Measurements from ENCODE around the gene UBR2.
"Not testable (repeated sequence)": the region's sequence is repeated elsewhere in the genome, so short reads cannot be mapped to it uniquely, and the experiment has no call there.

UBR2 gene

DNA sequence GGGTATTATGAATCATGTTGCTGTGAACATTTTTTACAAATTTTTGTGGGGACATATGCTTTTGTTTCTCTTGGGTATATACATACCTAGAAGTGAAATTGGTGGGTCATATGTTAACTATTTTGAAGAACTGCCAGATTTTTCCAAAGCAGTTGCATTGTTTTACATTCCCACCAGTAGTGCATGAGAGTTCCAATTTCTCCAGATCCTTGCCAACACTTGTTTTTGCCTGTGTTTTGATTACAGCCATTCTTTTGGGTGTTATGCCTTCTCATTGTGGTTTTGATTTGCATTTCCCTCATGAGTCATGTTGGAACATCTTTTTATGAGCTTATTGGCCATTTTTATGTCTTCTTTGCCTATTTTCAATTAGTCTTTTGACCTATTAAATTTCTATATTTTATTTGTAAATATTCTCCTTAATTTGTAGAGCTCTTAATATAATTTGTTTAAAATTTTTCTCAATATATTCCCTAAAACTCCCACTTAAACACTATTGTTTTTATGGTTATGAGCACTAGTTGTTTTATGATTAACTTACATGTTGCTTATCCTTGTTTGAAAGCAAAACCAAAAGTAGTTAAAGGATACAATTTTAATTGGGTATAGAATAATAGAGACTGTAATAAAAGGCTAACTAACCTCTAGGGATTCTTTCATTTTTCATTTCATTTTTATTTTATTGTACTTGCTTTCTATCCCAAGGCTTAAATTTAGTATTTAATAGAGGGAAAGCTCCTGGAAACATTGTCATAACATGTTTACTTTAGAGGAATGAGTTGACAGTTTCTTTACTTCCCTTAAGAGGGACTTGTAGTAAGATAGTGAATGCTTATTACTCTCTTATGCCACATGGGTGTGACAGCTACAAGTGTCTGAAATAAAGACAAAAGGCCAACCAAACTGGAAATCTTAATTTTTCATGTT, 5.5 kb downstream of the UBR2 start:
- no peaks in the 10 kb centered on the region for H3K9me3 Mint-ChIP-seq
- peak overlapping the region; percentile 93 for H3K27ac Mint-ChIP-seq
- peaks cover 66% of the 10 kb centered on the region for H3K4me1 Mint-ChIP-seq
- H3K27me3 Mint-ChIP-seq, result no peaks in the 10 kb centered on the region
- peak overlapping the region; percentile 76 for H3K4me3 Mint-ChIP-seq
- H3K36me3 Mint-ChIP-seq, result peaks cover 16% of the 10 kb centered on the region

DNA sequence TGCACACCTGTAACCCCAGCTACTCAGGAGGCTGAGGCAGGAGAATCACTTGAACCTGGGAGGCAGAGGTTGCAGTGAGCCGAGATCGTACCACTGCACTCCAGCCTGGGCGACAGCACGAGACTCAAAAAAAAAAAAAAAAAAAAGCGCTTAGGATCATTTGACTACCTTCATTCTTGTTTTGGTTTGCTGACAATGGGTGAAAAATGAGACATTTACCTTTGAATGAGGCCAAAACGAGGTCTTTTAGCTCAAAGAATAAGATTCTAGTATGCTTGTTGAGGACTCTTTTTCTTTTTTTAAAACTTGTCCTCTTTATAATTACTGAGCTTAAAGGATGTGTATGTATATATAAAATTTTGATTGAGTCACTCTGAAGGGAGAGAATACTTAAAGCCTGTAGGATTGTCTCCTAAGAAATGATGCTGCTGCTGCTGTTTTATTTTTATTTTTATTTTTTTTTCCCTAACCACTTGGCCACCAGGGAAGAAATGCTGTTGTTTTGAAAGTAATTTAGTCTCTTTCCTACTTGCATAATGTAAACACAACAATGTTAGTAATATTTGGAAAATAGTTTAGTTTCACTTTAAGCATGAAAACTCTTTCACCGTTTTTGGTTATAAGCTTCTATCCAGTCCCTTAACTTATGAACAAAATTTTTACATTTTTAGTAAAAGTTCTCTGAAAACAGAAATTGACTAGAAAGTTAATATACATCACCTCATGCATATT, 7.9 kb downstream of the UBR2 start:
- H3K27me3 Mint-ChIP-seq, result no peaks in the 10 kb centered on the region
- peak overlapping the region; percentile 44 for H3K4me3 Mint-ChIP-seq
- H3K36me3 Mint-ChIP-seq, result peaks cover 12% of the 10 kb centered on the region
- peak overlapping the region; percentile 80 for H3K27ac Mint-ChIP-seq
- peaks cover 65% of the 10 kb centered on the region for H3K4me1 Mint-ChIP-seq
- H3K9me3 Mint-ChIP-seq, result no peaks in the 10 kb centered on the region

DNA sequence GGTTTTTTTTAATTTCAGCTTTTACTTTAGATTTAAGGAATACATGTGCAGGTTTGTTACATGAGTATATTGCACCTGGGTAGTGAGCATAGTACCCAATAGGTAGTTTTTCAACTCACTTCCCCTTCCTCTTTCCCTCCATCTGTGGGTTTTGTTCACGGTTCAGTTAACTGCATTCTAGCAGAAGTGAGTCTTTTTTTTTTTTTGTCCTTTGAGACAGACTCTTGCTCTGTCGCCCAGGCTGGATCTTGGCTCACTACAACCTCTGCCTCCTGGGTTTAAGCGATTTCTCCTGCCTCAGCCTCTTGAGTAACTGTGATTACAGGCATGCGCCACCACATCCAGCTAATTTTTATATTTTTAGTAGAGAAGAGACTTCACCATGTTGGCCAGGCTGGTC, 8.7 kb downstream of the UBR2 start:
- H3K9me3 Mint-ChIP-seq, result no peaks in the 10 kb centered on the region
- peaks cover 9% of the 10 kb centered on the region for H3K36me3 Mint-ChIP-seq
- H3K4me3 Mint-ChIP-seq, result peak overlapping the region; percentile 58
- H3K27ac Mint-ChIP-seq, result peak overlapping the region; percentile 83
- no peaks in the 10 kb centered on the region for H3K27me3 Mint-ChIP-seq
- H3K4me1 Mint-ChIP-seq, result peaks cover 64% of the 10 kb centered on the region

DNA sequence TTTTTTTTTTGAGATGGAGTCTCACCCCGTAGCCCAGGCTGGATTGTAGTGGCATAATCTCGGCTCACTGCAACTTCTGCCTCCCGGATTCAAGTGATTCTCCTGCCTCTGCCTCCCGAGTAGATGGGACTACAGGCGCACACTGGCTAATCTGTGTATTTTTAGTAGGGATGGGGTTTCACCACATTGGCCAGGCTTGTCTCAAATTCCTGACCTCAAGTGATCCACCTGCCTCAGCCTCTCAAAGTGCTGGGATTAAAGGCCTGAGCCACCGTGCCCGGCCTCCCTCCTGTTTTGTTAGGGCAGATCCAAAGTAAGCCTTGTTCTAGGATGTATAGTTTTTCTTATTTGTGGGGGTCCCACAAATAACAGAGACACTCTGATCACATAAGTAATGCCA, 12.7 kb downstream of the UBR2 start:
- H3K9me3 Mint-ChIP-seq, H3K27me3 Mint-ChIP-seq, H3K27ac Mint-ChIP-seq, H3K4me3 Mint-ChIP-seq: not testable (repeated sequence)
- Mint-ChIP-seq H3K4me1 (peaks cover 71% of the 10 kb centered on the region), H3K36me3 (peaks cover 16% of the 10 kb centered on the region)

DNA sequence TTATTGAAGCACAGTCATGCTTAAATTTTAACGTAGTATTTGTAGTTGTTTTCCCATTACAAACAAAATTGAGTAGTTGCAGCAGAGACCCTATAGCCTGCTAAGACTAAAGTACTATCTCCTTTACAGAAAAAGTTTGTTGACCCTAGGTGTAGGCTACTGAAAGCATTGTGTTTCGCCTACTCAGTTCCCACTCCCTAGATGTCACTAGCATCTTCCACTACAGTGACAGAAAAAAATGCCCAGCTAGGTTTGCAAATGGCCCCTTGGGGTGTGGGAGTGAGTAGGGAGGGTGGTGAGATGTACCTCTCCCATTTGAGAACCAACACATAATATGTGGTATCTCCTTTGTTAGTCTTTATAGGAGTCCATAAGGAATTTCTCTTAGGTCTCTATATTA, 34.5 kb downstream of the UBR2 start:
- no peaks in the 10 kb centered on the region for H3K9me3 Mint-ChIP-seq
- peaks cover 28% of the 10 kb centered on the region for H3K36me3 Mint-ChIP-seq
- no peak overlapping the region for H3K27ac Mint-ChIP-seq
- no peak overlapping the region for H3K4me3 Mint-ChIP-seq
- peaks cover 14% of the 10 kb centered on the region for H3K4me1 Mint-ChIP-seq
- no peaks in the 10 kb centered on the region for H3K27me3 Mint-ChIP-seq

DNA sequence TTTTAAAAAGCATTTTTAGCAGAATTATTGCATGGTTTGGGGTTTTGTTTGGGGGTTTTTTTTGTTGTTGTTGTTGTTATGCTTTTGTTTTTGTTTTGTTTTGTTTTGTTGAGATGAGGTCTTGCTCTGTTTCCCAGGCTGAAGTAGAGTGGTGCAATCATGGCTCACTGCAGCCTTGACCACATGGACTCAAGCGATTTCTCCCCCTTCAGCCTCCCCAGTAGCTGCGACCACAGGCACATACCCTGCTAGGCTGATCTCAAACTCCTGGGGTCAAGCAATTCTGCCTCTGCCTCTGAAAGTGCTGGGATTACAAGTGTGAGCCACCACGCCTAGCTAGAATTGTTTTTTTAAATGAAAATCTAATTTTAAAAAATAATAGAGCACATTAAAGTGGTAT, 35.7 kb downstream of the UBR2 start:
- Mint-ChIP-seq H3K36me3 (peaks cover 23% of the 10 kb centered on the region), H3K4me3 (no peak overlapping the region), H3K9me3 (no peaks in the 10 kb centered on the region)

DNA sequence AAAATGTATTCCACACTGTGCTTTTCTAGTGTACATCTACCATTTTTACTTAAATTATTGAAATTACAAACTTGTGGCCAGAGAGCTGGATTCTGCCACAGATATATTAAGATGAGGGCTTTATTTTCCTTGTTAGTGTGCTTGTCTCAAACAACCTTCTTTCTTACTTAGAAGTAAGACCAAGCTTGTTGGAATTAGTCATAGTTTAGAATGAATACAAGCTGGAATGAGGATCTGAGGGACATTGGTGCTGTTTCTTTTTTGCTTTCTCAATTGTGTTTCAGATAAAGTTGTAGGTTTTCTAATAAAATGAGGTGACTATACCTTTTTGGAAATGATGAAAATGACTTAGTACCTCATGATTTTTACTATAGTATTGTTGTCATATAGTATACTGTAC, 40.3 kb downstream of the UBR2 start:
- Mint-ChIP-seq H3K36me3 (peaks cover 8% of the 10 kb centered on the region), H3K27me3 (no peaks in the 10 kb centered on the region), H3K4me3 (no peak overlapping the region), H3K9me3 (no peaks in the 10 kb centered on the region), H3K4me1 (peaks cover 8% of the 10 kb centered on the region), H3K27ac (no peak overlapping the region)

More for the DNA sequence above, 35.7 kb downstream of the UBR2 start:
- no peaks in the 10 kb centered on the region for H3K27me3 Mint-ChIP-seq
- H3K27ac Mint-ChIP-seq, result no peak overlapping the region
- H3K4me1 Mint-ChIP-seq, result peaks cover 17% of the 10 kb centered on the region

DNA sequence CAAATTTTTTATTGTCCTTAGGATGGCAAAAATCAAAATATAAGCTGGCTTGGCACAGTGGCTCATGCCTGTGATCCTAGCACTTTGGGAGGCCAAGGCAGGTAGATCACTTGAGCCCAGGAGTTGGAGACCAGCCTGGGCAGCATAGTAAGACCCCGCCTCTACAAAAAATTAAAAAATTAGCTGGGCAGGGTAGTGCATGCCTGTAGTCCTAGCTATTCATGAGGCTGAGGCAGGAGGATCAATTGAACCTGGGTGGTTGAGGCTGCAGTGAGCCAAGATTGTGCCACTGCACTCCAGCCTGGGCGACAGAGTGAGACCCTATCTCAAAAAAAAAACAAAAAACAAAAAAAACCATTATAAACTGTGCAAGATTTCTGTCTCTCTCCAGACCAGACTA, 40.9 kb downstream of the UBR2 start:
- not testable (repeated sequence) for H3K4me1 Mint-ChIP-seq, H3K27ac Mint-ChIP-seq, H3K4me3 Mint-ChIP-seq, H3K36me3 Mint-ChIP-seq, H3K9me3 Mint-ChIP-seq, H3K27me3 Mint-ChIP-seq

DNA sequence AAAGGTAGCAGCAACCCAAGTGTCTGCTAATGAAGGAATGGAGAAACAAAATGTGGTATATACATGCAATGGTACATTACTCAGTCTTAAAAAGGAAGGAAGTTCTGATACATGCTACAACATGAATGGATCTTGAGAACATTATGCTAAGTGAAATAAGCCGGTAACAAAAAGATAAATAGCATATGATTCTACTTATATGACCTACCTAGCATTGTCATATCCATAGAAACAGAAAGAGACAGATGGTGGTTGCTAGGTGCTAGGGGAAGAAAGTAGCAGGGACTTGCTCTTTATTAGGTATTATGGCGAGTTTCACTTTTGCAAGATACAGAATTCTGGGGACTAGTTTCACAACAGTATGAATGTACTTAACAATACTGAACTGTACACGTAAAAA, 46.6 kb downstream of the UBR2 start:
- no peak overlapping the region for H3K4me3 Mint-ChIP-seq
- H3K9me3 Mint-ChIP-seq, result no peaks in the 10 kb centered on the region
- peak overlapping the region; percentile 63 for H3K27ac Mint-ChIP-seq
- H3K4me1 Mint-ChIP-seq, result no peaks in the 10 kb centered on the region
- H3K36me3 Mint-ChIP-seq, result peaks cover 15% of the 10 kb centered on the region
- H3K27me3 Mint-ChIP-seq, result no peaks in the 10 kb centered on the region

DNA sequence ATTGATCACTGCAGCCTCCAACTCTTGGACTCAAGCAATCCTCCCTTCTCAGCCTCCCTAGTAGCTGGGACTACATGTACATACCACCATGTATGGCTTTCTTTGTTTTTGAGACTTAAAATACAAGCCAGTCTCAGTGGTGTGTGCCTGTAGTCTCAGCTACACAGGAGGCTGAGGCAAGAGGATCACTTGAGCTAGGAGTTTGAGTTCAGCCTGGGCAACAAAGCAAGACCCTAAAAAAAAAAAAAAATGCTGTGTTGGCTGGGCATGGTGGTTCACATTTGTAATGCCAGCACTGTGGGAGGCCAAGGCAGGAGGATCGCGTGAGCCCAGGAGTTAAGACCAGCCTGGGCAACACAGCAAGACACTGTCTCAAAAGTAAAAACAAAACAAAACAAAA, 51.7 kb downstream of the UBR2 start:
- Mint-ChIP-seq H3K36me3 (peaks cover 11% of the 10 kb centered on the region), H3K4me1 (no peaks in the 10 kb centered on the region), H3K9me3 (no peaks in the 10 kb centered on the region), H3K27ac (peak overlapping the region; percentile 68), H3K27me3 (no peaks in the 10 kb centered on the region), H3K4me3 (no peak overlapping the region)

DNA sequence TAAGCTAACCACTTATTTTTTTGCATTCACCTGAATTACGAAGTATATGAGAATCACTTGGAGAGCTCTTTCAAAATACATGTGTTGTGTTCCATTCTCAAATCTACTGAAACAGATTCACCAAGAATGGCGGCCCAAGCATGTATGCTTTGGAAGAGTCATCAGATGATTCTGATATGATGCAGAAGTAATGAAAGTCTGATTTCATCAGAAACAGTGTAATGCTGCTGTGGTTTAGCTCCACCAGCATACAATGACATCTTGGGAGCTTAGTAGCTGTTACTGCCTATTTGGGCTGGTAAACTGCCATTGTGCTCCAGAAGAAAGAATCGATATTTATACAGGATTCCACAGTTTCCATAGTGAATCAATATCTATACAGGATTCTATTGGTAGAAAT, 52.9 kb downstream of the UBR2 start:
- Mint-ChIP-seq H3K4me1 (no peaks in the 10 kb centered on the region), H3K9me3 (no peaks in the 10 kb centered on the region), H3K36me3 (peaks cover 10% of the 10 kb centered on the region), H3K27ac (no peak overlapping the region), H3K4me3 (no peak overlapping the region), H3K27me3 (no peaks in the 10 kb centered on the region)

DNA sequence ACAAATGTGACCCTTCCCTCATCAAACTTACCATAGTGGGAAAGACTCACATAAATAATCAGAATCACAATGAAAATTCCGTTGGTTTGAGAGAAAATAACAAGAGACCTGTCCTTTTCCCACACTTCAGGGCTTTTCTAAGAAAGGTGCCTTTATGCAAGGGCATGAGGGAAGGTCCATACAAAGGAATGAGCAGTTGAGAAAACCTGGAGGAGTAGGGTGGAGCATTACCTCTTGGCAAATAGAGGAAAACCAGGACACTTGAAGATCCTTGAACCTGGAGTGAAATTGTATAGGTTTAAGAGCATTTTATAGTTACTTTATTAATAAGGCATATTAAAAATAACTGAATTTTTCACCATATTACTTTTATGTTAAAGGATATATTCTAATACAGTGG, 54.3 kb downstream of the UBR2 start:
- H3K27ac Mint-ChIP-seq, result no peak overlapping the region
- H3K9me3 Mint-ChIP-seq, result no peaks in the 10 kb centered on the region
- peaks cover 8% of the 10 kb centered on the region for H3K36me3 Mint-ChIP-seq
- H3K27me3 Mint-ChIP-seq, result no peaks in the 10 kb centered on the region
- no peak overlapping the region for H3K4me3 Mint-ChIP-seq
- H3K4me1 Mint-ChIP-seq, result no peaks in the 10 kb centered on the region

DNA sequence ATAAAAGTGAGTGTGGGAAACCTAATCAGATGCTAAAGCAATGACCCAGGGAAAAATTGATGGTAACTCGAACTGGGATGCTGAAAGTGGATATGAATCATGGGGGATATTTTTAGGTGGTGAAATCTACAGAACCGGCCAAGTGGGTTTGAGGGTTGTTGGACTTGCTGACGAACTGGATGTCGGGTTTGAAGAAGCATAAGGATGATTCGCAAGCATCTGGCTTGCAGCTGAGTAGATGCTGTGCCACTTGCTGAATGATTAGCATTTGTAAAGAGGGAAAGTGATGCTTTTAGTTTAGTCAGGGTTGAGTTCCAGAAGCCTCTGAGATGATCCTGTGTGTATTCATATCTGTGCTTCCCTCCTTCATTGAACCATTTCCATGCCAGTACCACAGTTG, 54.9 kb downstream of the UBR2 start:
- peaks cover 8% of the 10 kb centered on the region for H3K36me3 Mint-ChIP-seq
- no peaks in the 10 kb centered on the region for H3K27me3 Mint-ChIP-seq
- no peak overlapping the region for H3K4me3 Mint-ChIP-seq
- no peaks in the 10 kb centered on the region for H3K9me3 Mint-ChIP-seq
- H3K27ac Mint-ChIP-seq, result no peak overlapping the region
- no peaks in the 10 kb centered on the region for H3K4me1 Mint-ChIP-seq

DNA sequence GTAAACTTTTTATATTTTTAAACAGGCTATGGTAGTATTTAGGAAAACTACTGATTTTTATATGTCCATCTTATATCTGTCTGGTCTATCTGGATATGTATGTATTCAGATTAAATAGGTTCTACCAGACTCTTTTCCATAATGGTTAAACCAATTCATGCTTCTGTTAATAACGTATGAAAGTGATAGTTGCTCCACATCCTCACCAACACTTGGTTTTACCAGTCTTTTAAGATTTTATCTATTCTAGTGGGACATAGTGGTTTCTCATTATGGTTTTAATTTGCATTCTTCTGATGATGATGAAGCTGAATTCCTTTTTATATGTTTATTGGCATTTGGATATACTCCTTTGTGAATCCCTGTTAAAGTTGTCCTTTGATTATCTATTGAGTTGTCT, 56.1 kb downstream of the UBR2 start:
- H3K4me3 Mint-ChIP-seq, result no peak overlapping the region
- H3K36me3 Mint-ChIP-seq, result peaks cover 5% of the 10 kb centered on the region
- H3K4me1 Mint-ChIP-seq, result no peaks in the 10 kb centered on the region
- H3K27me3 Mint-ChIP-seq, result no peaks in the 10 kb centered on the region
- H3K27ac Mint-ChIP-seq, result no peak overlapping the region
- H3K9me3 Mint-ChIP-seq, result no peaks in the 10 kb centered on the region

DNA sequence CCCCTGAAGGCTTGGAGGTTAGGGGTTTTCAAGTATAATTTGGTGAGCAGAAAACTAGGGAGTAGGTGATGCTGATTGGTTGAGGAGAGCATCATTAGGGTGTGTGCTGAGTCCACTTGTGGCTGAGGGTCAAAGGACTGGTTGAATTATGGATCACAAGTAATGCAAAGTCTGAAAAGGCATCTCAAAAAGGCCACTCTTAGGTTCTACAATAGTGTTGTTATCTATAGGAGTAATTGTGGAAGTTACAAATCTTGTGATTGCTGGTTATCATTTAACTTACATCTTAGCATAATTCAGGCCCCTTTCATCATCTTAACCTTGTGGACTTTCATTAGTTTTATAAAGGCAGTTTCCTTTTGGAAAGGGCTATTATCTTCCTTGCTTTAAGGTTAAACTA, 60.8 kb downstream of the UBR2 start:
- Mint-ChIP-seq H3K27ac (no peak overlapping the region), H3K4me3 (no peak overlapping the region), H3K36me3 (peaks cover 6% of the 10 kb centered on the region), H3K9me3 (no peaks in the 10 kb centered on the region), H3K4me1 (peaks cover 15% of the 10 kb centered on the region), H3K27me3 (no peaks in the 10 kb centered on the region)

DNA sequence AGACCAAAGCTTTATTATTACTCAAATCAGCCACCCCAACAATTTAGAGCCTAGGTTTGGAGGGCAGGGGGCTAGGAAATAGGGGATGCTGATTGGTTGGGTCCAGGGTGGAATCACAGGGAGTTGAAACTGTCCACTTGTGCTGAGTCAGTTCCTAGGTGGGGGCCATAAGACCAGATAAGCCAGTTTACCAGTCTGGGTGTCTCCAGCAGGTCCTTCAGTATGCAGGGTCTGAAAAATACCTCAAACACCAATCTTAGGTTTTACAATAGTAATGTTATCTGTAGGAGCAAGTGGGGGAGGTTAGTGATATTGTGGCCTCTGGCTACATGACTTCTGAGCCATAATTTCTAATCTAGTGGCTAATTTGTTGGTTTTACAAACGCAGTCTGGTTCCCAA, 63.2 kb downstream of the UBR2 start:
- no peaks in the 10 kb centered on the region for H3K9me3 Mint-ChIP-seq
- H3K4me3 Mint-ChIP-seq, result no peak overlapping the region
- H3K27ac Mint-ChIP-seq, result peak overlapping the region; percentile 4
- H3K36me3 Mint-ChIP-seq, result peaks cover 6% of the 10 kb centered on the region
- H3K27me3 Mint-ChIP-seq, result no peaks in the 10 kb centered on the region
- H3K4me1 Mint-ChIP-seq, result peaks cover 18% of the 10 kb centered on the region

All from activated naive CD4-positive, alpha-beta T cell treated with anti-CD3 and anti-CD28 coated beads, Interleukin-2, amount 50 U/mL, for 24 hours (primary cell).